WTC11 (cell line): ENCODE data around the gene BCAS3. TPM values are rescaled to one million over a fixed set of nuclear protein-coding genes. Genes with fewer than 3 reads are reported as not detected.

ENCODE experiments used
- ATAC-seq: fragments of 200-7000 bp; cut with Tn5 transposase; 2 replicates; pipeline ENCODE4 v1.10.0; 2021; ENCODE audit warnings: mild to moderate bottlenecking, moderate library complexity
- CTCF ChIA-PET: fragments of 300-600 bp; sonication (Branson Sonifier 250); formaldehyde crosslinking; loops from one replicate; lab custom pipeline; 2021; ENCODE audit warnings: antibody characterized with exemption; lab: Charles Lee
- POLR2A ChIA-PET: fragments of 350-600 bp; sonication (Branson Sonifier 250); formaldehyde crosslinking; loops from one replicate; lab custom pipeline; 2021; ENCODE audit warnings: antibody characterized with exemption; lab: Charles Lee
- DNase-seq: peaks from one replicate; pipeline ENCODE4 v3.0.0; 2021; ENCODE audit warnings: low spot score
- H3K27ac Mint-ChIP-seq: 2 replicates; pipeline ENCODE4 v1.8.0; 2021; ENCODE audit warnings: mixed read lengths
- H3K27me3 Mint-ChIP-seq: 2 replicates; pipeline ENCODE4 v1.8.0; 2021; ENCODE audit warnings: low read depth, mild to moderate bottlenecking, moderate library complexity, mixed read lengths
- H3K36me3 Mint-ChIP-seq: 2 replicates; pipeline ENCODE4 v1.8.0; 2021; ENCODE audit warnings: mixed read lengths
- H3K4me1 Mint-ChIP-seq: 2 replicates; pipeline ENCODE4 v1.8.0; 2022; ENCODE audit warnings: mixed read lengths
- H3K4me3 Mint-ChIP-seq: 2 replicates; pipeline ENCODE4 v1.8.0; 2021; ENCODE audit warnings: mild to moderate bottlenecking, moderate library complexity, mixed read lengths
- H3K9me3 Mint-ChIP-seq: 2 replicates; pipeline ENCODE4 v1.8.0; 2021; ENCODE audit warnings: mixed read lengths
- ATF1 ChIP-seq: sonication (generic); formaldehyde crosslinking; IDR thresholded peaks from 2 replicates; pipeline ENCODE4 v1.8.1; 2023; ENCODE audit warnings: mild to moderate bottlenecking, moderate library complexity, missing genetic modification reagents
- CREB1 ChIP-seq: sonication (generic); formaldehyde crosslinking; IDR thresholded peaks from 2 replicates; pipeline ENCODE4 v1.8.0; 2023; ENCODE audit warnings: mild to moderate bottlenecking, missing genetic modification reagents
- CREM ChIP-seq: sonication (generic); formaldehyde crosslinking; IDR thresholded peaks from 2 replicates; pipeline ENCODE4 v1.8.1; 2022; ENCODE audit warnings: mild to moderate bottlenecking, missing genetic modification reagents, moderate library complexity
- ETV6 ChIP-seq: sonication (generic); formaldehyde crosslinking; IDR thresholded peaks from 2 replicates; pipeline ENCODE4 v1.8.1; 2022; ENCODE audit warnings: mild to moderate bottlenecking, missing genetic modification reagents
- FOXP1 ChIP-seq: sonication (generic); formaldehyde crosslinking; IDR thresholded peaks from 2 replicates; pipeline ENCODE4 v1.8.0; 2022; ENCODE audit warnings: missing genetic modification reagents, mild to moderate bottlenecking, moderate library complexity, borderline replicate concordance
- HMGA2 ChIP-seq: fragments of 250-450 bp; sonication (Bioruptor Pico); IDR thresholded peaks from 2 replicates; pipeline ENCODE4 v1.4.0; 2021; ENCODE audit warnings: mild to moderate bottlenecking, moderate library complexity
- MXD4 ChIP-seq: fragments of 250-450 bp; sonication (Bioruptor Pico); IDR thresholded peaks from 2 replicates; pipeline ENCODE4 v1.8.0; 2021; ENCODE audit warnings: mild to moderate bottlenecking, moderate library complexity, borderline replicate concordance
- NFATC4 ChIP-seq: fragments of 250-450 bp; sonication (Bioruptor Pico); IDR thresholded peaks from 2 replicates; pipeline ENCODE4 v1.9.0; 2021; ENCODE audit warnings: mild to moderate bottlenecking
- SMAD3 ChIP-seq: sonication (generic); formaldehyde crosslinking; IDR thresholded peaks from 2 replicates; pipeline ENCODE4 v1.8.0; 2022; ENCODE audit warnings: missing genetic modification reagents, mild to moderate bottlenecking, borderline replicate concordance
- SMAD4 ChIP-seq: sonication (generic); formaldehyde crosslinking; IDR thresholded peaks from 2 replicates; pipeline ENCODE4 v1.8.0; 2022; ENCODE audit warnings: mild to moderate bottlenecking, missing genetic modification reagents
- ZNF396 ChIP-seq: fragments of 250-450 bp; sonication (Bioruptor Pico); IDR thresholded peaks from 2 replicates; pipeline ENCODE4 v1.8.0; 2021; ENCODE audit warnings: mild to moderate bottlenecking, moderate library complexity, borderline replicate concordance
- ZNF423 ChIP-seq: fragments of 250-450 bp; sonication (Bioruptor Pico); IDR thresholded peaks from 2 replicates; pipeline ENCODE4 v2.1.2; 2022; ENCODE audit warnings: mild to moderate bottlenecking, moderate library complexity
- ZNF671 ChIP-seq: fragments of 250-450 bp; sonication (Bioruptor Pico); IDR thresholded peaks from 2 replicates; pipeline ENCODE4 v1.8.0; 2021; ENCODE audit warnings: mild to moderate bottlenecking
- total RNA-seq: library from RNA; stranded (reverse); gene quantifications from 3 replicates; pipeline ENCODE4 v1.2.3, GENCODE V29; 2021
- TF ChIP-seq, protein P1 (sequence below): sonication (generic); formaldehyde crosslinking; IDR thresholded peaks from 2 replicates; pipeline ENCODE4 v1.8.0; 2022; ENCODE audit warnings: mild to moderate bottlenecking, missing genetic modification reagents
- TF ChIP-seq, protein P2 (sequence below): fragments of 250-450 bp; sonication (Bioruptor Pico); conservative IDR thresholded peaks from 2 replicates; pipeline ENCODE4 v1.9.0; 2021; ENCODE audit warnings: mild to moderate bottlenecking
- TF ChIP-seq, protein P3 (sequence below): fragments of 200-600 bp; IDR thresholded peaks from 2 replicates; pipeline ENCODE4 v1.8.0; 2022; ENCODE audit warnings: antibody characterized with exemption
- TF ChIP-seq, protein P4 (sequence below): fragments of 250-450 bp; sonication (Bioruptor Pico); IDR thresholded peaks from 2 replicates; pipeline ENCODE4 v1.9.0; 2021; ENCODE audit warnings: mild to moderate bottlenecking, borderline replicate concordance
- TF ChIP-seq, protein P5 (sequence below): fragments of 250-450 bp; sonication (Bioruptor Pico); IDR thresholded peaks from 2 replicates; pipeline ENCODE4 v1.9.0; 2021; ENCODE audit warnings: mild to moderate bottlenecking
- TF ChIP-seq, protein P6 (sequence below): sonication (generic); formaldehyde crosslinking; IDR thresholded peaks from 2 replicates; pipeline ENCODE4 v1.8.1; 2023; ENCODE audit warnings: mild to moderate bottlenecking, missing genetic modification reagents, moderate library complexity

BCAS3 gene
- total RNA-seq, 1 experiment from 2014 or later: 15.5 TPM

DNA sequence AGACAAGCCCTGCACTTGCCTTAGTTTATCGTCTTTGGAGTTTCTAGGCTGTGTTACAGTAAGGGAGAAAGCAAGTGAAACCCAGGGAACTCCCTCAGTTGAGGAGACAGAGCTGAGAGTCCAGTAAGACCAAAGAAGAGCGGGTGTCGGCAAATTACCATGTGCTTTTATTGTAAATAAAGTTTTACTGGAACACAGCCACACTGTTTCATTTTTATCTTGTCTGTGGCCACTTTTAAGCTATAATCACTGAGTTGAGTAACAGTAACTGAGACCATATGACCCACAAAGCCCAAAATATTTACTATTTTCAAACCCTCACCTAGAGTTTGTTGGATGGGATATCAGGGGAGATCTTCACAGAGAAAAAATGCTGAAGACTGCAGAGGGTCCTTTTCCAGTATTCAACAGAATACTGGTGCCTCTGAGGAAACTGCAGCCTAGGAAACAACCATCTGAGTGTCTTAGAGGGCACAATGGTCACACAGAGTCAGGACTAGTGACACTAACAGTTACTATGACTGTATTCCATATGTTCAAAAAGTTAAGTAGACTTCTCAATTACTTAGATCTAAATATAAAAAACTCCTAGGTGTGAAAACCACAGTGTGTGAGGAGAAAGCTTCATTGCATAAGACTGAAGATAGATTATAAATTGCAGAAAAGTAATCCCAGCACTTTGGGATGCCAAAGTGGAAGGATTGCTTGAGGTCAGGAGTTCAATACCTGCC is 370.9 kb downstream of the BCAS3 start (continued):
- no peak for TF ChIP-seq CREM (CRISPR knock-in tag)
- TF ChIP-seq, protein P1, sequence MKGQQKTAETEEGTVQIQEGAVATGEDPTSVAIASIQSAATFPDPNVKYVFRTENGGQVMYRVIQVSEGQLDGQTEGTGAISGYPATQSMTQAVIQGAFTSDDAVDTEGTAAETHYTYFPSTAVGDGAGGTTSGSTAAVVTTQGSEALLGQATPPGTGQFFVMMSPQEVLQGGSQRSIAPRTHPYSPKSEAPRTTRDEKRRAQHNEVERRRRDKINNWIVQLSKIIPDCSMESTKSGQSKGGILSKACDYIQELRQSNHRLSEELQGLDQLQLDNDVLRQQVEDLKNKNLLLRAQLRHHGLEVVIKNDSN (CRISPR knock-in tag): no peak

DNA sequence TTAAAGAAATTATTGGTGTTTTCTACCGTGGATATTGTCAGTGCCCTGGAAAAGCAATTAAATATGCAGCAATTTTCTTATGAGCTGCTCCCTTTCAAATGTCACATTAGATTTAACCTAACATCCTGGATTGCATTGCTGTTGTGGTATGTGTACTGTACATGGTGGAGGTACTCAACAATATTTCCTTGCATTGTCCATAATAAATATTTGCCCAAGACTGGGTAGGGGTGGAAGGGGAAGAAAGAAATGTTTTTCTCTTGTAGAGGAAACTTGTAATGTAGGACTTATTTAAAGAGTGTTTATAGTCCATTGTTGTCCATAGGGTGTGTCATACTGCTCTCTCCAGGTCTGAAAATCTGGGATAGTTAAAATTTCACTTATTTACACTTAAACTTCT is 375.8 kb downstream of the BCAS3 start:
- no peaks in the 10 kb centered on the region for H3K9me3 Mint-ChIP-seq
- DNase-seq (no peak), ATAC-seq (no peak)
- H3K4me3 Mint-ChIP-seq: no peak overlapping the region
- no peaks in the 10 kb centered on the region for H3K4me1 Mint-ChIP-seq
- TF ChIP-seq, protein P2, sequence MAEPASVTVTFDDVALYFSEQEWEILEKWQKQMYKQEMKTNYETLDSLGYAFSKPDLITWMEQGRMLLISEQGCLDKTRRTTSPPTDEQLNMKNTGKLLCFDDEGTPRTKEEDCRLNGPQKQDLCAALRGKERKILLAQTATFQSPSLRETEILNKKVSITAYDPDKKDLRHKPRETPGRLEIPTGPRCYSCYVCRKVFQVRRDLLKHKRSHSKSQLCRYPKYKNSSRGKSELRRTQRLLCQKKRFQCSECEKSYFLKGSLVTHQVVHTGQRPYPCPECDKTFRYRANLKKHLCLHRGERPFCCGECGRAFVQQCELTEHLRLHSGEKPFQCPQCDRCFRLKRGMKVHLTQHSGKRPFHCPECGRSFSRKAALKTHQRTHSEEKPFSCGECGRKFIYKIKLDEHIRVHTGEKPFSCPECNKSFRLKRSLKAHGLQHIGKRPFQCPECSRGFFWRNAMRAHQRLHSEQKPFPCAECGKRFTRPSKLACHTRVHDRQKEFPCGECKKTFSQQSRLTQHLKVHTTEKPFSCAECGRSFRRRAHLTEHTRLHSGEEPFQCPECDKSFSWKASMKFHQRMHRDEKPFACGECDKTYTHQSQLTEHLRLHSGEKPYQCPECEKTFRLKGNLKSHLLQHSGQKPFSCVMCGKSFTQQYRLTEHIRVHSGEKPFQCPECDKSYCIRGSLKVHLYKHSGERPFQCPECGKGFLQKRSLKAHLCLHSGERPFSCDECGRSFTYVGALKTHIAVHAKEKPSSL: no peak
- TF ChIP-seq, protein P3, sequence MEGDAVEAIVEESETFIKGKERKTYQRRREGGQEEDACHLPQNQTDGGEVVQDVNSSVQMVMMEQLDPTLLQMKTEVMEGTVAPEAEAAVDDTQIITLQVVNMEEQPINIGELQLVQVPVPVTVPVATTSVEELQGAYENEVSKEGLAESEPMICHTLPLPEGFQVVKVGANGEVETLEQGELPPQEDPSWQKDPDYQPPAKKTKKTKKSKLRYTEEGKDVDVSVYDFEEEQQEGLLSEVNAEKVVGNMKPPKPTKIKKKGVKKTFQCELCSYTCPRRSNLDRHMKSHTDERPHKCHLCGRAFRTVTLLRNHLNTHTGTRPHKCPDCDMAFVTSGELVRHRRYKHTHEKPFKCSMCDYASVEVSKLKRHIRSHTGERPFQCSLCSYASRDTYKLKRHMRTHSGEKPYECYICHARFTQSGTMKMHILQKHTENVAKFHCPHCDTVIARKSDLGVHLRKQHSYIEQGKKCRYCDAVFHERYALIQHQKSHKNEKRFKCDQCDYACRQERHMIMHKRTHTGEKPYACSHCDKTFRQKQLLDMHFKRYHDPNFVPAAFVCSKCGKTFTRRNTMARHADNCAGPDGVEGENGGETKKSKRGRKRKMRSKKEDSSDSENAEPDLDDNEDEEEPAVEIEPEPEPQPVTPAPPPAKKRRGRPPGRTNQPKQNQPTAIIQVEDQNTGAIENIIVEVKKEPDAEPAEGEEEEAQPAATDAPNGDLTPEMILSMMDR: no peak
- no peak for TF ChIP-seq NFATC4 (CRISPR knock-in tag)
- no peak for TF ChIP-seq MXD4
- ChIA-PET POLR2A (no interaction called here), CTCF (no interaction called here)
- H3K27ac Mint-ChIP-seq: no peak overlapping the region
- no peaks in the 10 kb centered on the region for H3K27me3 Mint-ChIP-seq
- H3K36me3 Mint-ChIP-seq: no peaks in the 10 kb centered on the region

DNA sequence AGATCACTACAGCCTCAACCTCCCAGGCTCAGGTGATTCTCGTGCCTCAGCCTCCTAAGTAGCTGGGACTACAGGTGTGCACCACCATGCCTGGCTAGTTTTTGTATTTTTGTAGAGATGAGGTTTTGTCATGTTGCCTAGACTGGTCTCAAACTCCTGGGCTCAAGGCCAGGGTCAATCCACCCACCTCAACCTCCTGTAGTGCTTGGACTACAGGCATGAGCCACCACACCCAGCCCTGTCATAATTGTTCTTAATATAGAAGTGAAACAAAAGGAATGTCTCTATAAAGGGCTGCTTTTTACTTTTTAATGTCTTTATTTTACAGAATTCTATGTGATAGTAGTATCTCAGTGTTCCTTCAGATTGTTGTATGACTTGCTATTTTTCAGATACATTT is 376.8 kb downstream of the BCAS3 start:
- ChIA-PET CTCF (no interaction called here), POLR2A (no interaction called here)
- no peaks in the 10 kb centered on the region for H3K36me3 Mint-ChIP-seq
- H3K27ac Mint-ChIP-seq: no peak overlapping the region
- no peaks in the 10 kb centered on the region for H3K27me3 Mint-ChIP-seq
- no peak for DNase-seq
- no peaks in the 10 kb centered on the region for H3K9me3 Mint-ChIP-seq
- TF ChIP-seq, protein P4, sequence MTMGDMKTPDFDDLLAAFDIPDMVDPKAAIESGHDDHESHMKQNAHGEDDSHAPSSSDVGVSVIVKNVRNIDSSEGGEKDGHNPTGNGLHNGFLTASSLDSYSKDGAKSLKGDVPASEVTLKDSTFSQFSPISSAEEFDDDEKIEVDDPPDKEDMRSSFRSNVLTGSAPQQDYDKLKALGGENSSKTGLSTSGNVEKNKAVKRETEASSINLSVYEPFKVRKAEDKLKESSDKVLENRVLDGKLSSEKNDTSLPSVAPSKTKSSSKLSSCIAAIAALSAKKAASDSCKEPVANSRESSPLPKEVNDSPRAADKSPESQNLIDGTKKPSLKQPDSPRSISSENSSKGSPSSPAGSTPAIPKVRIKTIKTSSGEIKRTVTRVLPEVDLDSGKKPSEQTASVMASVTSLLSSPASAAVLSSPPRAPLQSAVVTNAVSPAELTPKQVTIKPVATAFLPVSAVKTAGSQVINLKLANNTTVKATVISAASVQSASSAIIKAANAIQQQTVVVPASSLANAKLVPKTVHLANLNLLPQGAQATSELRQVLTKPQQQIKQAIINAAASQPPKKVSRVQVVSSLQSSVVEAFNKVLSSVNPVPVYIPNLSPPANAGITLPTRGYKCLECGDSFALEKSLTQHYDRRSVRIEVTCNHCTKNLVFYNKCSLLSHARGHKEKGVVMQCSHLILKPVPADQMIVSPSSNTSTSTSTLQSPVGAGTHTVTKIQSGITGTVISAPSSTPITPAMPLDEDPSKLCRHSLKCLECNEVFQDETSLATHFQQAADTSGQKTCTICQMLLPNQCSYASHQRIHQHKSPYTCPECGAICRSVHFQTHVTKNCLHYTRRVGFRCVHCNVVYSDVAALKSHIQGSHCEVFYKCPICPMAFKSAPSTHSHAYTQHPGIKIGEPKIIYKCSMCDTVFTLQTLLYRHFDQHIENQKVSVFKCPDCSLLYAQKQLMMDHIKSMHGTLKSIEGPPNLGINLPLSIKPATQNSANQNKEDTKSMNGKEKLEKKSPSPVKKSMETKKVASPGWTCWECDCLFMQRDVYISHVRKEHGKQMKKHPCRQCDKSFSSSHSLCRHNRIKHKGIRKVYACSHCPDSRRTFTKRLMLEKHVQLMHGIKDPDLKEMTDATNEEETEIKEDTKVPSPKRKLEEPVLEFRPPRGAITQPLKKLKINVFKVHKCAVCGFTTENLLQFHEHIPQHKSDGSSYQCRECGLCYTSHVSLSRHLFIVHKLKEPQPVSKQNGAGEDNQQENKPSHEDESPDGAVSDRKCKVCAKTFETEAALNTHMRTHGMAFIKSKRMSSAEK (CRISPR knock-in tag): no peak
- TF ChIP-seq, protein P5, sequence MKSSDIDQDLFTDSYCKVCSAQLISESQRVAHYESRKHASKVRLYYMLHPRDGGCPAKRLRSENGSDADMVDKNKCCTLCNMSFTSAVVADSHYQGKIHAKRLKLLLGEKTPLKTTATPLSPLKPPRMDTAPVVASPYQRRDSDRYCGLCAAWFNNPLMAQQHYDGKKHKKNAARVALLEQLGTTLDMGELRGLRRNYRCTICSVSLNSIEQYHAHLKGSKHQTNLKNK (CRISPR knock-in tag): no peak
- no peak for TF ChIP-seq ETV6 (CRISPR knock-in tag)
- no peak for TF ChIP-seq SMAD4
- TF ChIP-seq CREB1 (CRISPR knock-in tag): no peak
- no peak for TF ChIP-seq SMAD3 (CRISPR knock-in tag)
- no peak for TF ChIP-seq ATF1 (CRISPR knock-in tag)
- no peak for TF ChIP-seq HMGA2 (CRISPR knock-in tag)
- TF ChIP-seq ZNF396 (CRISPR knock-in tag): no peak
- no peak for TF ChIP-seq ZNF671 (CRISPR knock-in tag)
- TF ChIP-seq, protein P6, sequence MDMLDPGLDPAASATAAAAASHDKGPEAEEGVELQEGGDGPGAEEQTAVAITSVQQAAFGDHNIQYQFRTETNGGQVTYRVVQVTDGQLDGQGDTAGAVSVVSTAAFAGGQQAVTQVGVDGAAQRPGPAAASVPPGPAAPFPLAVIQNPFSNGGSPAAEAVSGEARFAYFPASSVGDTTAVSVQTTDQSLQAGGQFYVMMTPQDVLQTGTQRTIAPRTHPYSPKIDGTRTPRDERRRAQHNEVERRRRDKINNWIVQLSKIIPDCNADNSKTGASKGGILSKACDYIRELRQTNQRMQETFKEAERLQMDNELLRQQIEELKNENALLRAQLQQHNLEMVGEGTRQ (CRISPR knock-in tag): no peak
- TF ChIP-seq ZNF423 (CRISPR knock-in tag): no peak
- TF ChIP-seq, protein P3: no peak
- no peak for TF ChIP-seq FOXP1 (CRISPR knock-in tag)
- no peak for ATAC-seq
- H3K4me1 Mint-ChIP-seq: no peaks in the 10 kb centered on the region
- H3K4me3 Mint-ChIP-seq: no peak overlapping the region
